Left forelimb (tissue), 1 donor: ENCODE results near the gene PUS1.

Experiments
- DNase-seq: peaks from one replicate; pipeline ENCODE4 v3.0.0-alpha.2; 2018; ENCODE audit warnings: low spot score

PUS1 gene

DNA sequence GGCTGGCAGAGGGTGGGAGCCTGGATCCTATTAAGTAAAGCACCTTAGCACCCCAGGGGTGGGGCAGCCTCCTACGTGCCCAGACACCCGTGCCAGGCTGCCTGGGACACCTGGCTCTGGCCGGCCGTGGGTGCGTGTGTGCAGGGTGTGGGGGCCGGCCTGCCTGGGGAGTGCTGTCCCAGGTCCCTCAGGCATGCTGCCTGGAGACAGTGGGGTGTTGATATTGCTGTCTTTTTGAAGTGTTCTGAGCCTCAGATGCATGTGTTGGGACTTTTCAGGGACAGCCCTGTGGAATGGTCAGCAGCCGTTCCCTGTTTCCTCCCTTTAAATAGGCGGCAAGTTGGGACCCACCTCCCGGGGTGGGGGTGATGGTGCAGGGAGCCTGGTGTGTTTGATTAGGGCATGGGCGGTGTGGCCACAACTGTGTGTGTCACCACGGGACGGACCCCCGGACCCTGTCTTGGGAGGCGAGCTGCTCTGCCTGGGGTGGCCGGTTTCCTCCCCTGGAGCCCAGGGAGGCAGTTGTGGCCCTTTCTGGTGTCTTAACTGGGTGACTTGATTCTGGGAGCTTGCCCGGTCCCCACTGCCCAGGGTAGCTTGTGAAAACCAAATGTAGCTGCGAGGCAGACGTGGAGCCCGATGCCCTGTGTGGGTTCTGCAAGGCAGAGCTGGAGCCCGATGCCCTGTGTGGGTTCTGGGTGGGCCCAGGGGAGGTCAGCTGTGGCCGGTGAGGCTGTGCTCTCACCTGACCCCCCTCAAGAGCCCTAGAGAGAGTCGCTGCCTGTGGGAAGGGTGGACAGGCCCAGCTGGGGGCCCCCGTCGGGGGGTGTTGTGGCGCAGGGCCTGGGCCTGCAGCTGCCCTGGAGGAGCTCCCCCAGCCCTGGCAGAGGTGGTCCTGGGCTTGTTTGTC is 26.5 kb upstream of the PUS1 start:
- DNase-seq = no peak

GRCh38 chr12:131903270-131904255 is 25.5 kb upstream of the PUS1 start:
- no peak for DNase-seq

GRCh38 chr12:131904346-131904745 is 24.7 kb upstream of the PUS1 start:
- no peak for DNase-seq

GRCh38 chr12:131905081-131905629 is 23.9 kb upstream of the PUS1 start:
- DNase-seq = no peak

- no peak for DNase-seq
Observed at GRCh38 chr12:131905630-131906091, 23.4 kb upstream of the PUS1 start.

GRCh38 chr12:131907379-131908091 is 21.5 kb upstream of the PUS1 start:
- DNase-seq = no peak

- no peak for DNase-seq
Observed at GRCh38 chr12:131908092-131909080, 20.7 kb upstream of the PUS1 start.

DNA sequence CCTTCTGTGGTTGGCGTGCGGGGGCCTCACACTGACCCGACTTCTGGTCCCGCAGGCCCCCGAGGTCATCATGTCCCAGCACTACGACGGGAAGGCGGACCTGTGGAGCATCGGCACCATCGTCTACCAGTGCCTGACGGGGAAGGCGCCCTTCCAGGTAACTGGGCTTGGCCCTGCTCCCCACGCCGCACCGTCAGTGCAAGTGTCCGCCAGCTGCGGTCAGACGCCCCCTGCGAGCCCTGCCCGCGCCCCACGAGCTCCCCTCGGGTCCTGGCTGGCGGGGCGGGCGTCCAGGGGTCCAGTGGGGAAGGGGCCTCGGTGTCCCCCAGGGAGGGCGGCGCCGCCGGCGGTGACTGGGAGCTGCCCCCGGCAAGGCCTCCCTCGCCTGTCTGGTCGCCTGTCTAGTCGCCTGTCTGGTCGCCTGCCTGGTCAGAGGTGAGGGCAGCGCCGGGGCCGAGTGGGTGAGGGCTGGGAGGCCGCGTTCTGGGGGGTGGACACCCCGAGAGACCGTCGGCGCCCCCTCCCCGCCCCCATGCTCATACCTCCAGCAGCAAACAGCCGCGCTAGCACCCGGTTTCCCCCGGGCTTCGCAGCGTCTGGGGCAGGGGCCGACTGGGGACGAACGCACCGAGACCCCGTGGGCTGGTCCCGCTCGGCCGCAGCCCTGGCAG is 19.9 kb upstream of the PUS1 start:
- DNase-seq = peak; percentile 59

DNA sequence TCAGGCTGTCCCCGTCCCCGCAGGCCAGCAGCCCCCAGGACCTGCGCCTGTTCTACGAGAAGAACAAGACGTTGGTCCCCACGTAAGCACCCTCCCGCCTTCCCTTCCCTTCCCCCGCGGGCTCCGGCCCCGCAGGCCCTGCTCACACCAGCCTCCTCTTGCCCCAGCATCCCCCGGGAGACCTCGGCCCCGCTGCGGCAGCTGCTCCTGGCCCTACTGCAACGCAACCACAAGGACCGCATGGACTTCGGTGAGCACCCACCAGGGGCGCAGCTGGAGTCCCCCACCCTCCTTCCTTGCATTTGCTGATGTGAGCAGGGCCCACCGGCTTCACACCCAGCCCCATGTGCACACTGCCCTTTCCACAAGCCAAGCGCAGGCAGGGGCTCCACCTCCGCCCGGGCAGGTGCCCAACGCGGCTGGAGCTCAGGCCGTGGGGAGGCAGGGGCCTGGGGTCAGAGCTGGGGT is 19.3 kb upstream of the PUS1 start:
- no peak for DNase-seq

DNA sequence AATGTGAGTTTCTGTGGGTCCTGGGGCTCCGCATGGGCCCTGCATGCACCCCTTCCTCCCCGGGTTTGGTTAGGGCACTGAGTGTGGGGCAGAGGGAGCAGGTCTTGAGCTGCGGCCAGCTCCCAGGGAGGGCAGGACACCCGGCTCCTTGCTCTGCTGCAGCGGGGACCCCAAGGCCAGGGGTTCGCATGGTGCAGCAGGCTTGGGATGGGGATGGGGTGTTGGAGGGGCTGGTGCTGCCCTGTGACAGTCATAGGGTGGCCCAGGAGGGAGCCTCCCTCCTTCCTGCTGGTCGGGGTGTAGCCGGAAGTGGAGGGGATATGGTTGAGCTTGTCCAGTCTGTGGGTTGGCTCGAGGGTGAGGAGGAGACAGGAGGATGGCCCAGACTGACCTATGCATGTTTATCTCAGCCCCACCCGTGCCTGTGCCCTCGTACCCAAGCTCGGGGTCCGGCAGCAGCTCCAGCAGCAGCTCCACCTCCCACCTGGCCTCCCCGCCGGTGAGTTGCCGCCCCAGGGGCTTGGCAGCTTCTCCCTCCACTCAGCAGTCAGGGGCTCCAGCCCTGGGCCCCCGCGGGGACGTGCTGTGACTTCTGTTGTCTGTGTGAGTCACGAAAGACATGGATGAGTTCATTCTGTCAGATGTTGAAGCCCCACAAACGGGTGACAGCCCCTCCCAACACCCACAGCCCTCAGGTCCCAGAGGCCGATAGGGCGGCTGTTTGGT is 18.6 kb upstream of the PUS1 start:
- DNase-seq = no peak

GRCh38 chr12:131911028-131911650 is 17.9 kb upstream of the PUS1 start:
- DNase-seq = peak; percentile 61

DNA sequence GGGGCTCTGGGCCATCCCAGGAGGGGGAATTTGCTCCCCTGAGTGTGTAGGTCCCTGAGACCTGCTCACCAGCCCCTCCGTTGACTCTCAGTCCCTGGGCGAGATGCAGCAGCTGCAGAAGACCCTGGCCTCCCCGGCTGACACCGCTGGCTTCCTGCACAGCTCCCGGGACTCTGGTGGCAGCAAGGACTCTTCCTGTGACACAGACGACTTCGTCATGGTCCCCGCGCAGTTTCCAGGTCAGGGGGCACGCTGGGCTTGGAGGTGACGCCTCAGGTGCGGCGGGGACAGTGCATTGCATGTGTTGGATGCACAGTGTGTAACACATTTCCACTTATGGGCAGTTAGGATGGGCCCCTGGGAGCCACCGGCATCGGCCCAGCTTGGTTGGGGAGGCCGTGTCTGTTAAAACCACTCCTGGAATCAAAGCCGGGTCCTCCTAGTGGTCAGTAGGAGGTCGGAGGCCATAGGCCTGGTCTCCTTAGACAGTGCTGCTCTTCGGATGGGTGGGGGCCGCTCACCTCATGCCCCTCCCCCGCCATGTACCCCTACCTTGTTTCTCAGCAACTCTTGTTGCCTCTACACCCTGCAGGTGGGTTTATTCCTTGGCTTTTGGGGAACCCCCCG is 17.1 kb upstream of the PUS1 start:
- peak; percentile 60 for DNase-seq

- DNase-seq = peak; percentile 55
Observed at GRCh38 chr12:131912518-131913274, 16.4 kb upstream of the PUS1 start.

- no peak for DNase-seq
Observed at GRCh38 chr12:131913666-131914065, 15.4 kb upstream of the PUS1 start.

DNA sequence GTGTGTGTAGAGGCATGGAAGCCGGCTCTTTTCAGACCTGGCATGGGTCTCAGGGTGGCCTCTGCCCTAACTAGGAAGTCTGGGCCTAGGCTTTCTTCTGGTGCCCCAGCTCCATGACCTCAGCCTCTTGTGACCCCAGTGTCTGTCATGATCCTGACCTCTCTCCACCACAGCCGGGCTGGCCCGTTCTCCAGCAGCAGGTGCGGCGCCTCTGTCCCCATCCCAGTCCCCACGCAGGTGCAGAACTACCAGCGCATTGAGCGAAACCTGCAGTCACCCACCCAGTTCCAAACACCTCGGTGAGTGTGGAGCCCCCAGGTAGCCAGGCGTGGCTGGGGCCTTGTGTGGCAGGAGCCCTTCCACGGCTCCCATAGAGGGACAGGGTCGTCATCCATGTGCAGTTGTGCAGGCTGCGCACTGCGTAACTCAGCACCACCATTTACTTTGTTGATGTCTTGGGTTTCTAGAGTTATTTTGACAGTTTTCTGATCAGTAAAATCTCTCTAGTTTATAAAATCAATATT is 14.8 kb upstream of the PUS1 start:
- DNase-seq = no peak

- no peak for DNase-seq
Observed at GRCh38 chr12:131915000-131915689, 13.9 kb upstream of the PUS1 start.
